ENCODE measurements around the gene LRMDA. TPM values are rescaled to one million over a fixed set of nuclear protein-coding genes. Genes with fewer than 3 reads are reported as not detected.

Gene LRMDA
- polyA plus RNA-seq, 1 donor (not counting 4 experiments of a cell fraction or from before 2014, with no cell fraction given) = not detected

DNA sequence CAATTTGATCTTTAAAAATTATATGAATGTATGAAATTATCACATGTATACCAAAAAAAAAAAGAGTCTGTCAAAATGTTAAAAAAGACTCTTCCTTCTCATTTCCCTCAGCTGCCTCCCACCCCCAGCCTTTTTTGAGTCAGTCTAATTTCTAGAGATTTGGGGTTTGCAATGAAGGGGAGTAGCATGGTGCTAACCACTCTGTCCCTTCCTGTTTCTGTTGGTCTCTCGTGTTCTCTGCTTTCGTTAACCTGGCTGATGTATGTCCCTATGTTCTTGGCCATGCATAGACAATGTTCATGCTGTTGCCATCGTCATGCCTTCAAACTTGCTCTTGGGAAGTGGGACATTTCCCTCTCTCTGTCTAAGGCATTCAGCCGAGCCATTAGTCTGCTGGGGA is 474.1 kb downstream of the LRMDA start:
- Histone ChIP-seq H3K4me2 (ENCODE audit: control insufficient read depth, extremely low read depth, insufficient read depth, low read depth, low read length) (no peak overlapping the region), H3K27me3 (ENCODE audit: control insufficient read depth, extremely low read depth, insufficient read depth, low read length) (peaks cover 4% of the 10 kb centered on the region), H3K9ac (ENCODE audit: control insufficient read depth, extremely low read depth, insufficient read depth, low read length) (no peak overlapping the region), H4K20me1 (ENCODE audit: control insufficient read depth, extremely low read depth, insufficient read depth, low read length) (no peaks in the 10 kb centered on the region), H3K9me3 (ENCODE audit: control insufficient read depth, low read depth, low read length) (no peaks in the 10 kb centered on the region), H3K36me3 (ENCODE audit: control insufficient read depth in 2 of 2, extremely low read depth in 1 of 2, insufficient read depth in 2 of 2, low read length in 2 of 2) (no peaks in the 10 kb centered on the region), H3K4me3 (ENCODE audit: control insufficient read depth in 2 of 3, extremely low read depth in 1 of 3, insufficient read depth in 2 of 3, low read depth in 1 of 3, low read length in 3 of 3) (no peak overlapping the region), H3K79me2 (ENCODE audit: control insufficient read depth, insufficient read depth, low read length) (no peaks in the 10 kb centered on the region), H3K9me1 (ENCODE audit: control insufficient read depth, extremely low read depth, insufficient read depth, low read length) (no peaks in the 10 kb centered on the region), H3K27ac (ENCODE audit: control insufficient read depth, insufficient read depth, low read length) (no peak overlapping the region), H3K4me1 (ENCODE audit: control insufficient read depth, extremely low read depth, insufficient read depth, low read length) (no peaks in the 10 kb centered on the region), H2AFZ (ENCODE audit: control insufficient read depth, low read length) (no peak overlapping the region)
- dilution Hi-C loops (cut with MboI; ENCODE audit: extremely low pct_ligation_motif_present, low sequenced_read_pairs) = no loop called here
- TF ChIP-seq CTCF (optimal IDR thresholded peaks at IDR 0.05 in 1 of 3, IDR thresholded peaks at IDR 0.05 in 1 of 3, conservative IDR thresholded peaks at IDR 0.05 in 1 of 3; ENCODE audit: extremely low read depth in 1 of 3, insufficient read depth in 2 of 3, low read length in 3 of 3) = no peak
- no peak for TF ChIP-seq EZH2 (IDR thresholded peaks at IDR 0.05; ENCODE audit: low read length)
- no peak for DNase-seq (ENCODE audit: low read depth, low spot score)
- no peak for FAIRE-seq

DNA sequence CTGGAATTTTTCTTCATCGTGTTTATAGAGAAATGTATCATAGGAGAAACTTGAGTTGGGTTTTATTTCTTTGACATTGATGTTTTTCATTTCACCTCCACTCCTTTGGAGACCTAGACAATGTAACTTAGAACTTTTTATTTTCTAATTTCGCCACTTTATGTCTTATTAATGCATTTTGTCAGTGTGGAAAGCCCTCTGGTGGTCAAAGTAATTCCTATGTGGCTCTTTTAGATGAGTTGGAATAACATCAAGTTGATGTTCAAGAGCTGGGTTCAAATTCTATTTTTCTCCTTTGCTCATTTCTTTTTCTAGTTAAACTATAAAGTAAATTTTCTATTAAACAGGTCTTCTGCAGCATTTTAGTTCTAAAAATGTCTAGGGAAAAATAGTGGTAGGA is 478.6 kb downstream of the LRMDA start:
- no peak overlapping the region for H2AFZ ChIP-seq (ENCODE audit: control insufficient read depth, low read length)
- H3K27me3 ChIP-seq (ENCODE audit: control insufficient read depth, extremely low read depth, insufficient read depth, low read length) = no peaks in the 10 kb centered on the region
- H4K20me1 ChIP-seq (ENCODE audit: control insufficient read depth, extremely low read depth, insufficient read depth, low read length) = no peaks in the 10 kb centered on the region
- no peak for DNase-seq (ENCODE audit: low read depth, low spot score)
- TF ChIP-seq EZH2 (IDR thresholded peaks at IDR 0.05; ENCODE audit: low read length) (no peak), CTCF (optimal IDR thresholded peaks at IDR 0.05 in 1 of 3, IDR thresholded peaks at IDR 0.05 in 1 of 3, conservative IDR thresholded peaks at IDR 0.05 in 1 of 3; ENCODE audit: extremely low read depth in 1 of 3, insufficient read depth in 2 of 3, low read length in 3 of 3) (peak in 2 of 3 experiments; percentile 24 to 30)
- no peak overlapping the region for H3K4me2 ChIP-seq (ENCODE audit: control insufficient read depth, extremely low read depth, insufficient read depth, low read depth, low read length)
- FAIRE-seq = no peak
- no peaks in the 10 kb centered on the region for H3K9me3 ChIP-seq (ENCODE audit: control insufficient read depth, low read depth, low read length)
- H3K4me1 ChIP-seq (ENCODE audit: control insufficient read depth, extremely low read depth, insufficient read depth, low read length) = no peaks in the 10 kb centered on the region
- no peak overlapping the region for H3K4me3 ChIP-seq (ENCODE audit: control insufficient read depth in 2 of 3, extremely low read depth in 1 of 3, insufficient read depth in 2 of 3, low read depth in 1 of 3, low read length in 3 of 3)
- no peak overlapping the region for H3K27ac ChIP-seq (ENCODE audit: control insufficient read depth, insufficient read depth, low read length)
- H3K9ac ChIP-seq (ENCODE audit: control insufficient read depth, extremely low read depth, insufficient read depth, low read length) = no peak overlapping the region
- H3K79me2 ChIP-seq (ENCODE audit: control insufficient read depth, insufficient read depth, low read length) = no peaks in the 10 kb centered on the region
- H3K9me1 ChIP-seq (ENCODE audit: control insufficient read depth, extremely low read depth, insufficient read depth, low read length) = no peaks in the 10 kb centered on the region
- no peaks in the 10 kb centered on the region for H3K36me3 ChIP-seq (ENCODE audit: control insufficient read depth in 2 of 2, extremely low read depth in 1 of 2, insufficient read depth in 2 of 2, low read length in 2 of 2)
- dilution Hi-C loops (cut with MboI; ENCODE audit: extremely low pct_ligation_motif_present, low sequenced_read_pairs) = no loop called here

Measured in keratinocyte (primary cell).